Esophagus (tissue), 2 donors: Measurements from ENCODE around the gene WNT2. TPM values are rescaled to one million over a fixed set of nuclear protein-coding genes. Genes with fewer than 3 reads are reported as not detected.

ENCODE experiments used
- H3K27ac ChIP-seq, 2 donors: one replicate each; pipeline ENCODE4 v1.5.1; 2013; ENCODE audit warnings: low read depth in 2 of 2, mild to moderate bottlenecking in 2 of 2, inconsistent platforms in 1 of 2, low read length in 1 of 2, moderate library complexity in 1 of 2
- H3K27me3 ChIP-seq, 2 donors: one replicate each; pipeline ENCODE4 v1.6.1; 2013; ENCODE audit warnings: low read length in 2 of 2, control low read depth in 1 of 2, mild to moderate bottlenecking in 1 of 2; ENCODE audit not compliant: insufficient read depth in 2 of 2, control insufficient read depth in 1 of 2
- H3K36me3 ChIP-seq, 2 donors: one replicate each; pipeline ENCODE4 v1.6.1; 2013; ENCODE audit warnings: low read length in 1 of 2; ENCODE audit not compliant: control insufficient read depth in 2 of 2, insufficient read depth in 2 of 2
- H3K4me1 ChIP-seq, 2 donors: one replicate each; pipeline ENCODE4 v1.6.1; 2013; ENCODE audit warnings: low read length in 1 of 2; ENCODE audit not compliant: control insufficient read depth in 2 of 2, insufficient read depth in 2 of 2
- H3K4me3 ChIP-seq, 2 donors: one replicate each; pipeline ENCODE4 v1.5.1; 2013; ENCODE audit warnings: low read length in 2 of 2, mild to moderate bottlenecking in 2 of 2, low read depth in 1 of 2, moderate library complexity in 1 of 2
- H3K9me3 ChIP-seq, 2 donors: one replicate each; pipeline ENCODE4 v1.6.1; 2013; ENCODE audit warnings: mild to moderate bottlenecking in 2 of 2, low read depth in 1 of 2, low read length in 1 of 2, moderate library complexity in 1 of 2; ENCODE audit not compliant: control insufficient read depth in 2 of 2, insufficient read depth in 1 of 2
- WGBS, 2 donors: extraction: QIAGEN DNeasy Blood & Tissue Kit; methylation state at CpG; one replicate each; pipeline ENCODE4 v1.1.7; 2013; 5-methylcytosine and 5-hydroxymethylcytosine counted together
- polyA plus RNA-seq, 2 donors: library from polyadenylated mRNA; stranded (reverse); fragments of 200-250 nt; gene quantifications; one replicate each; pipeline ENCODE4 v1.2.3, GENCODE V29; 2013
- donor health status: healthy with polysubstance abuse.
- donor health status: Bipolar disorder and iron deficiency.

The WNT2 gene
- polyA plus RNA-seq, 2 donors: 0.02 TPM; not detected in 1

- Histone ChIP-seq H3K36me3 (no peaks in the 10 kb centered on the region), H3K9me3 (no peaks in the 10 kb centered on the region), H3K27me3 (no peaks in the 10 kb centered on the region), H3K4me3 (no peak overlapping the region), H3K27ac (no peak overlapping the region), H3K4me1 (no peaks in the 10 kb centered on the region)
- WGBS, 2 donors: 89 to 91% methylated on average over 3 of the region's 3 CpGs
These were observed 91.9 kb downstream of the WNT2 start for GRCh38 chr7:117231047-117231359.

- H3K9me3 ChIP-seq: no peaks in the 10 kb centered on the region
- no peaks in the 10 kb centered on the region for H3K27me3 ChIP-seq
- H3K4me1 ChIP-seq: no peaks in the 10 kb centered on the region
- WGBS, 2 donors: 91 to 92% methylated on average over 4 of the region's 4 CpGs
- no peak overlapping the region for H3K4me3 ChIP-seq
- H3K36me3 ChIP-seq: no peaks in the 10 kb centered on the region
- H3K27ac ChIP-seq: no peak overlapping the region
These were observed 92.4 kb downstream of the WNT2 start for GRCh38 chr7:117230276-117231046.

- Histone ChIP-seq H3K36me3 (no peaks in the 10 kb centered on the region), H3K27ac (no peak overlapping the region), H3K4me1 (no peaks in the 10 kb centered on the region), H3K9me3 (no peaks in the 10 kb centered on the region), H3K27me3 (no peaks in the 10 kb centered on the region), H3K4me3 (no peak overlapping the region)
- 90 to 91% methylated on average over 3 of the region's 3 CpGs for WGBS, 2 donors
These were observed 93.5 kb downstream of the WNT2 start for GRCh38 chr7:117229350-117229749.

GRCh38 chr7:117227091-117227490 lies 95.8 kb downstream of the WNT2 start:
- 81 to 86% methylated on average over 4 of the region's 4 CpGs for WGBS, 2 donors
- H3K36me3 ChIP-seq: peaks cover 0 to 7% of the 10 kb centered on the region in 2 donors
- no peak overlapping the region for H3K4me3 ChIP-seq
- H3K27ac ChIP-seq: no peak overlapping the region
- no peaks in the 10 kb centered on the region for H3K4me1 ChIP-seq
- H3K9me3 ChIP-seq: no peaks in the 10 kb centered on the region
- H3K27me3 ChIP-seq: no peaks in the 10 kb centered on the region

GRCh38 chr7:117225536-117225935 lies 97.3 kb downstream of the WNT2 start:
- H3K9me3 ChIP-seq: no peaks in the 10 kb centered on the region
- peaks cover 0 to 10% of the 10 kb centered on the region in 2 donors for H3K36me3 ChIP-seq
- H3K4me3 ChIP-seq: no peak overlapping the region
- 88 to 90% methylated on average over 6 of the region's 6 CpGs for WGBS, 2 donors
- H3K27me3 ChIP-seq: no peaks in the 10 kb centered on the region
- H3K4me1 ChIP-seq: no peaks in the 10 kb centered on the region
- no peak overlapping the region for H3K27ac ChIP-seq

Other genes with a start within 250 kb of the WNT2 start
- not detected for gene ASZ1, start 104.4 kb upstream of the WNT2 start, polyA plus RNA-seq
- 1 to 10 TPM in 1 of 2 donors, under 1 TPM in 1; 0.29 to 1.2 TPM for gene CFTR, start 157.0 kb upstream of the WNT2 start, polyA plus RNA-seq